Eye (tissue), 1 donor: Measurements from ENCODE around the gene MACROD2.

Source experiments
- DNase-seq: peaks from one replicate; pipeline ENCODE4 v3.0.0-alpha.2; 2015

MACROD2 gene

GRCh38 chr20:14677455-14677854, 682.1 kb downstream of the MACROD2 start:
- no peak for DNase-seq

DNA sequence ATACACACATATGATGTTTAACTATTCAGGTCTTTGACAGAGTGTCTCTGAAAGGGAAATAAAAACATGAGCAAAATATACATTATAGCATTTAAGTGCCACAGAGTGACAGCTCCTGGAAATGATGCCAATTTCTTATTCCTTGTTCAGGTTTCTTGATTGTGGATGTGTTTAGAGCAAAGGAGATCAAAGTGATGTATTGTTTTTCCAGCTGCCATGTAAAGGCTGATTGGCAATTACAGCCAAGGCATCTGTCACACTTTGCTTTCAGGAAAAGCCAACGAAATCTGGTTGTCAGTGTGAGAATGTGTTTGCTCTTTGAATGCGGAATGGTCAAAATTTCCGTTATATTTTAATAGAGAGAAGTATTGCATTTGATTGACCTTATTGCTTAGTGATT, 689.9 kb downstream of the MACROD2 start:
- DNase-seq, result peak; percentile 33

DNA sequence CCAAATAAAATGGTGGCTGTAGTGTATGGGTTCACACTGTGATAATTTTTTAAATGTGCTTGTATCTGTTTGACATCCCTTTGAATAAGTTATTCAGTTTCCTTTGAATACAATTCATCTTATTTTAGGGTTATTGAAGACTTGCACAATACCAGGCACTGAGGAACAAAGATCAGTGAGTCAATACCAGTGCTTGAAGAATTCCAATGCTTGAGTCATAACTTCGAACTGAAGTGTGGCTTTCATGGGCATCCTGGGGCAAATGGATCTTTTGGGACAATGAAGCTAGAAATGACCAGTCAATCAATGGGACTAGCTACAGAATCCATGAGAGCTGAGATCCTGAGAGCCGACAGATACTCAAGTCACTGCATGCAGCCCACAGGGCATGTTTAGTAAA, 692.0 kb downstream of the MACROD2 start:
- DNase-seq, result no peak

DNA sequence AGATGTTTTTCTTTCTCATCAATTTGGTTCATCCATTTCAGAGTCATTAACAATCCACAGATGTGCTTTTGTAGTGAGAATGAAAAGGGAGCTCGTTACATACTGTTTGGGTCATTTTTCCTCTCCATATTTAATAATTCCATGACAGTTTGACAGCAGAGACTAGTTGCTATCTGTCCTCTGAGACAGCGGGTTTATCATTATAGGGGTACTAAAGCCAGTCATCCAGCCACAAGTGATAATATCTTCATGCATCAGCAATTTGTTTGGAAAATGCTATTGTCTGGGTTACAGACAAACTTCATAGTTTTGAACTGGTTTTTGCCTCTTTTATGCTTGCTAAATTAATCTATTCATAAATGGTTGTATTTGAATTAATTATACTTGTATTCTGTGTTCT, 692.7 kb downstream of the MACROD2 start:
- DNase-seq, result peak; percentile 20

- no peak for DNase-seq
These were observed 696.7 kb downstream of the MACROD2 start for GRCh38 chr20:14691994-14692393.

DNA sequence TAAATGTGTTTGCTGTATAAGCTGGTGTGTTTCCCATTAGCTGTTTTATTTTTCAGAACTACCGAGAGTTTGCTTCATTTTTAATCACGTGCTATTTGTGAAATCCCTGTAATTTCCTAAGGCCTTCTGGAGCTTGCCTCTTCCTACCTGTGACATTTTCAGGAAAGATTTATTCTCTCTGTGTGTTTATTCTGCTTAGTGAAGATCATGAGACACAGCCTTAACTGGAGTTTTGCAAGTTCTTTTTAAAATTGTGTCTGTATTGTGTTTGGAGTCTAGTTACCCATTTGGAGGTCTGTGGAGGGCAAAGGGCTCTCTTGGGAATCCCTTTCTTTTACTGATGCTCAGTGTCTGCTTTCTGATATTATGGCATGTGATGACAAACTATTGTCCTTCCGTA, 701.2 kb downstream of the MACROD2 start:
- no peak for DNase-seq

DNA sequence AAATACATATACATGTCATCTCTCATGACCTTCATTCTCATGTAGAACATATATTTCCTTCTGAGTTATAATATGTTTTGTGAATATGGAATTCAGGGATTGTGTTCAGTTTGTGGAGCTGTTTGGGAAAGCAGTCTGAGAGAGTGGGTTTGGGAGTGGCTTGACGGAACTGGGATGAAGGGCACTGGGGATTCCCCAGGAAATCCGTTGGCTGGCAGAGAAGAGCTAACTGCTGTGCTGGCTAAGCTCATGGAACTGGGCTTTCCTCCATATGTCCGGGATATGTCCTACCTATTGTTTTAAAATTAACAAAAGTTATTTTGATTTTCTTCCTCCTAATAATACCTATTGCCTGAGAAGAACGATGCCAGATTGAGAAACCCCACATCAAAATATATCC, 701.6 kb downstream of the MACROD2 start:
- no peak for DNase-seq

DNA sequence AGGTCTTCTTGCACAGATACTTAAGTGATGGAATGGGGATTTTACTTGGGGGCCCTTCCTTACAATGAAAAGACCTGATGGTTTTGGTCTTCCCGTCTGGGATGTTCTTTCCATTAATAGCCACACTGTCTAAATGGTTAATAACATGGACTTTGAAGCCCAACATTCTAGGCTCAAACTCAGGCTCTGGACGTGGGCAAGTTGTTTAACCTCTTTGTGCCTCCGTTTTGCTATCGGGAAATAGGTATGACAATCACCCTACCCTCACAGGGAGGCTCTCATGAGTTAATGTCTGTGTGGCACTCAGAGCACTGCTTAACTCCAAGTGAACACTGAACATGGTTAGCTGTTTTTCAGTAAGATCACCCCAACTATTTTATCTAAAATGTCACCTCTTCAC, 702.8 kb downstream of the MACROD2 start:
- no peak for DNase-seq

DNA sequence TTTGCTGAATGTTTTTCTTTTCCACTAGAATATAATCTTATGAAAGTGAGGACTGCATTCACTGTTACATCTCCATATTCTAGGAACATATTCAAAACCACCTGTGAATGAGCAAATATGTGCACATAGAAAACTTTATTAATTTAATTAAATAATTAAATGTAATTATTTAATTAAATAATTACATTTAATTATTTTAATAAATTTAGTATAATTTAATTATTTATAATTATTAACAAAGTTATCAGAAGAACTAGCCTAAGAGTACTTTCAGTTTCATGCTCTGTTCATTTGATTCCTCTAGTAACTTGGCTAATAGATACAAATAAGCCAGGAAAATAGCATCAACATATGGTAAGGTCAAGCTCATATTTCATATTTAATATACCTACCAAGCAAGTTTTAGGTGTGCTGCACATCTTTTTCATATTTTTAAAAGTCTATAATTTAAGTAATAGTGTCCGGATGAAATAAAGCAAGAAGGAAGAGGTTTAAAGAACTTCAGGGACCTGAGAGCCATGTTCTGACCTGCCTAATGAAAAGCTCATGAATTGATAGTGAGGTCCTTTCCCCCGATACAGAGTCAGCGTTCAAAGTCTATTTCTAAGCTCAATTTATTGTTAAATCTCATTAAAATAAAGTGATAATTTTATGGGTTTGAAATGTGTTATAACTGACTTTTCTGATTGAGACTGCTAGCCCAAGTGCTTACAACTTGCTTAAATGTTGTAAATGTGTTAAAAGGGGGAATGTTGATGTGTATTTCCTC, 703.5 kb downstream of the MACROD2 start:
- DNase-seq, result no peak

GRCh38 chr20:14700639-14700960, 705.3 kb downstream of the MACROD2 start:
- no peak for DNase-seq

DNA sequence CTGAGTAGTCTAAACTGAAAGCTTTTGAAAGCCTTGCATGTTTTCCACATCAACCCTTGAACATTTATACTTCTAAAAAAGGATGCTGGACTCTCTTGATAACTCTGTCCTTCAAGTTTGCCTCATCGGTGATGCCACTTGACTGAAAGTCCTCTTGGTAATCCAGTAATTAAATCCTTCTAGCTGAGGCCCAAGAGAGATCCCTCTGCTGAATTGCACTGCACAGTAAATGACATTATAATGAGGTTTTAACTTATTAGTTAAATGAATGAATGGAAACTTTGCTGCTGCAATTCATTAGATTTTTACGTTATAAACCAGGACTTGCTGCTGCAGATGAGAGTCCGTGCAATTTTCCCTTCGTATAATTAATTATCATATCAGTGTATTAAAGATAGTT, 706.0 kb downstream of the MACROD2 start:
- no peak for DNase-seq

GRCh38 chr20:14706555-14706954, 711.2 kb downstream of the MACROD2 start:
- no peak for DNase-seq

DNA sequence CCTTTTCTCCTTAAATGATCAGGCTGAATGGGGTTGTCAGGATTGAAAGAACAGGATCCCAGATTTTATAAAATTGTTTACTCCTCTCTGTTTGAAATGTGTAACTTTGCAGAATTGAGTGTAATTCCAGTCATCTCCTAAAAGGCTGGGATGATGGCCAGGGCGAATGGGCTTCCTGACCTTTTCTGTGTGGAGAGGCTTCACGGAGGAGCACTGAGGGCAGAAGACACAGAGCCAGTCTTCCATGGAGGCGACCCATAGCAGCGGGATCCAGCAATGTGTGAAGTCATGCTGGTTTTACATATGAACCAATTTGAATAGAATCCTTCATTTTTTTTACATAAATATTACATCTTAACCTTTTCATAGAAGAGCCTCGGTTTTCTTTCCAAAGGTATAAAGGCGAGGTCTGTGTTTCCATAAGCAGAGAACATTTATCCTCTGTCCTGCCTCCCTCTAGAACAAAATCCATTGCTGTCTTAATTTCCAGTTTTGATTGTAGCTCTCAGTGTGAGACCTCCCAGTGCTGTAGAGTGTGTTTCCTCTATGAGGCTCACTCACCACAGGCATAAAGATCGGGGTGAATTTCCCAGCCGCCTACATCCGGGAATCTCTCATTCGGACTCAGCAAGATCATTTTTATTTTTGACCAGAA, 711.8 kb downstream of the MACROD2 start:
- no peak for DNase-seq

DNA sequence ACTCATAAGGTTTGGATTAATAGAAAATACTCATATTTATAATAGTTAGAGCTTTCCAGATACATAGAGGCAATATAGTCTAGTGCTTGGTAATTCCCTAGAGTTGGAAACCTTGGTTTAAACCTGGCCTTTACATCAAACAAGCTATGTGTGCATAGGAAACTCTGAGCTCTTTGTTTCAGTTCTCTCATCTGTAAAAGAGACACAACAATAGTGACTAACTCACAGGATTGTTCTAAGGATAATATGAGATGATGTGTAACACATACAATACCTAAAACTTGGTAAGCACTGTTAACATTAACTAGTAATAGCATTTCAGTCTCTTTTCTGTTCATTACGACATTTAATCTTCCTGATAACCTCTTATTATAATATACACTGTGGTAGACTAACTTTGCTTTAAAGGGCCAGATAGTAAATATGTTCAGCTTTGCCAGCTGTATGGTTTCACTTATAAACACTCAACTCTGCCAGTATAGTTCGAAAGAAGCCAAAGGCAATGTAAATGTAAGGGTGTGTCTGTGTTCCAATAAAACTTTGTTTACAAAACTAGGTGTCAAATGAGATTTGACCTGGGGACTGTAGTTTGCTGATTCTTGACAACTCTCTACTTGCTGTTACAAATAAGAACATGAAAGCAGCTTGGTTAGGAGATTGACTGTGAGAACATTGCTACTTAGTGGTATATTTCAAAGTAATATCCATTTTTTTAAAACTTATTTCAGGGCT, 712.7 kb downstream of the MACROD2 start:
- no peak for DNase-seq

- DNase-seq, result no peak
These were observed 714.1 kb downstream of the MACROD2 start for GRCh38 chr20:14709439-14709838.

DNA sequence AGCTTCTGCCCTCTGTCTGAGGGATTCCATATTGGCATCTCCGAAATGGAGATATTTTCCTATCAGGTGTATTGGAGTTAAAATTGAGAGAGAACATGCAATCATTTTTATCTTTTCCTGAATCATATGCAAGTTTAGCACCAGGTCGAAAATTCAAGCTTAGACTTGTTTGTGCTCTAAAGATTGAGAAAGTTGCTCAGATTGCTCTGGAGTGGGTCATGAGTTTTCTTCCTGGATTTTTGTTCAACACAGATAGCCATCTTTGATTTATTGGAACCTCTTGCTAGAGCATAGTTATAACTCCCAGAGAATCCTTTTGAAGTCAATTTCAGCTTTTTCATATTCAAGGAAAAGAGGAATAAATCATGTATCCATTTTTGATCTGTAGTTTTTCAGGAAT, 715.6 kb downstream of the MACROD2 start:
- no peak for DNase-seq

- DNase-seq, result no peak
These were observed 716.3 kb downstream of the MACROD2 start for GRCh38 chr20:14711652-14712051.

GRCh38 chr20:14712302-14712739, 717.0 kb downstream of the MACROD2 start:
- no peak for DNase-seq

GRCh38 chr20:14715400-14715799, 720.1 kb downstream of the MACROD2 start:
- no peak for DNase-seq

- peak; percentile 53 for DNase-seq
These were observed 721.1 kb downstream of the MACROD2 start for GRCh38 chr20:14716351-14716801.

GRCh38 chr20:14717134-14717999, 722.1 kb downstream of the MACROD2 start:
- no peak for DNase-seq

- DNase-seq, result no peak
These were observed 724.9 kb downstream of the MACROD2 start for GRCh38 chr20:14720251-14720650.

- no peak for DNase-seq
These were observed 726.7 kb downstream of the MACROD2 start for GRCh38 chr20:14721926-14722452.
